ENCODE measurements around the gene ABTB2.

DNA sequence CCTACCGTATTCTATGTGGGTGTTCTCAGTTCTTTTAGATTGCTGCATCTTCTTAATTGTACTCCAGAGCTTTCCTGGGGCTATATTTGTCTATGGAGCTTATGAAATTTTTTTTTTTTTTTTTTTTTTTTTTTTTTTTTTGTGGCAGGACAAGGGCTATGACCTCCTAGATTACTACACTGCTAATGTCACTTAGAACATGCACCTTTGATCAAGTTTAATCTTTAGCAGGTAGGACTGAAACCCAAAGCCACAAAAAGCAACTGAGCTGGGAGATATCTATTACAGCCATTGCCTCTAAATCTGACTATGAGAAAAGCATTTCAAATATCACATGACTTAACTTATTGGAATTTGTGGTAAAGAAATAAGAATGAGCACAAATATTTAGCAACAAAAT, 21.7 kb upstream of the ABTB2 start:
- TF ChIP-seq, protein P1, sequence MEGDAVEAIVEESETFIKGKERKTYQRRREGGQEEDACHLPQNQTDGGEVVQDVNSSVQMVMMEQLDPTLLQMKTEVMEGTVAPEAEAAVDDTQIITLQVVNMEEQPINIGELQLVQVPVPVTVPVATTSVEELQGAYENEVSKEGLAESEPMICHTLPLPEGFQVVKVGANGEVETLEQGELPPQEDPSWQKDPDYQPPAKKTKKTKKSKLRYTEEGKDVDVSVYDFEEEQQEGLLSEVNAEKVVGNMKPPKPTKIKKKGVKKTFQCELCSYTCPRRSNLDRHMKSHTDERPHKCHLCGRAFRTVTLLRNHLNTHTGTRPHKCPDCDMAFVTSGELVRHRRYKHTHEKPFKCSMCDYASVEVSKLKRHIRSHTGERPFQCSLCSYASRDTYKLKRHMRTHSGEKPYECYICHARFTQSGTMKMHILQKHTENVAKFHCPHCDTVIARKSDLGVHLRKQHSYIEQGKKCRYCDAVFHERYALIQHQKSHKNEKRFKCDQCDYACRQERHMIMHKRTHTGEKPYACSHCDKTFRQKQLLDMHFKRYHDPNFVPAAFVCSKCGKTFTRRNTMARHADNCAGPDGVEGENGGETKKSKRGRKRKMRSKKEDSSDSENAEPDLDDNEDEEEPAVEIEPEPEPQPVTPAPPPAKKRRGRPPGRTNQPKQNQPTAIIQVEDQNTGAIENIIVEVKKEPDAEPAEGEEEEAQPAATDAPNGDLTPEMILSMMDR (IDR thresholded peaks at IDR 0.05): no peak
- no peak for TF ChIP-seq POLR2A (IDR thresholded peaks at IDR 0.05)

Measured in body of pancreas (tissue), 4 donors.